OCI-LY3 (cell line): Measurements from ENCODE around the gene ATP8A2.

ENCODE experiments used
- CTCF ChIP-seq: fragments of 200-600, 300-600 bp; sonication (generic); IDR thresholded peaks from 2 replicates; pipeline ENCODE4 v1.5.1; 2014; ENCODE audit warnings: antibody characterized with exemption, low read length, low read depth
- EZH2phosphoT487 ChIP-seq: fragments of 200-600 bp; shearing (Covaris generic); IDR thresholded peaks from 2 replicates; pipeline ENCODE4 v1.6.1; 2018; ENCODE audit warnings: antibody characterized with exemption, mixed run types, low read depth

DNA sequence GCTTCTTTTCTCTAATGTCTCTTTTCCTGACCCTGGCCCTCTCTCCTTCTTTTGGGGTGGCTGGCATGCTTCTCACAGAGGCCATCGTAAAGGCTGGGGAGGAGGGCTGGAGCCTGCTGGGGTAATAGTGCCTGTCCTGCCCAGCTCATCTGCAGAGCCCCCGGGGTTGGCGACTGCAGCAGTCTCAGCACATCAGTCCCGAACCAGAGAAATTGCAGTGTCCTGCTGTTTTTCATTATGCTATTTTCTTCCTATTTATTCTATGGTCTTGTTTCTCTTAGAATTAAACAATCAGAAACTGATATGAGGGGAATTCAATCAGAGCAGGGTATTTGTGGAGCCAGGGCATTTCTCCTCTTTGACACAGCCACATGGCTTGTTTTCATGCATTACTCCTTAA is 513.6 kb downstream of the ATP8A2 start:
- TF ChIP-seq CTCF (no peak), EZH2phosphoT487 (no peak)
